ENCODE data around the gene MFSD11.

Gene MFSD11

DNA sequence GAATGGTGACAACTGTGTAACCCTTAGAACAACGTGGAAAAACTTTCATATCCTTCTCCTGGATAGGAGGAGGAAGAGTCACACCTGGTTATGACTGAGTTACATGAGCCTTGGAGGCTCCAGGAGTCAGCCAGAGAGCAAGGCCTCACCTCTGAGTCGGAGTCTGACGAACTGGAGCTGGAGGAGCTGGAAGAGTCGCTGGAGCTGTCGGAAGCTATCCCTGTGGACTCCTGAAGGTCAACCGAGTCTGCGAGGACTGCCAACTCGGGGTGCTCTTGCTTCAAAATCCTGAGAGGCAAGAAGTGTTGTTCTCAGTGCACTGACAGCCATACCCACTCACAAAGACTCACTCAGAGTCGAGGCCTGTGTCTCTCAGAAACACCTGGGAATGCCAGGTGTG lies 17.7 kb upstream of the MFSD11 start:
- H4K20me1 ChIP-seq (ENCODE audit: insufficient read depth, low read length, poor library complexity, severe bottlenecking), result peaks cover 25% of the 10 kb centered on the region
- H3K36me3 ChIP-seq (ENCODE audit: insufficient read depth, low read length), result peaks cover 73% of the 10 kb centered on the region
- H3K79me2 ChIP-seq (ENCODE audit: insufficient read depth, low read length), result peaks cover 61% of the 10 kb centered on the region

GRCh38 chr17:76720941-76721340 lies 17.0 kb upstream of the MFSD11 start:
- H3K9ac ChIP-seq (ENCODE audit: low read depth, low read length, poor library complexity, severe bottlenecking), result peak overlapping the region; percentile 52
- H2AFZ ChIP-seq (ENCODE audit: low read length), result no peak overlapping the region
- peaks cover 48% of the 10 kb centered on the region for H3K4me1 ChIP-seq (ENCODE audit: insufficient read depth, low read length, poor library complexity, severe bottlenecking)
- peak overlapping the region; percentile 48 for H3K4me2 ChIP-seq (ENCODE audit: low read depth, low read length, poor library complexity, severe bottlenecking)
- H3K4me3 ChIP-seq (ENCODE audit: low read length, poor library complexity, severe bottlenecking), result no peak overlapping the region
- TF ChIP-seq CTCF (conservative IDR thresholded peaks at IDR 0.05; ENCODE audit: low read length) (no peak), EZH2phosphoT487 (IDR thresholded peaks at IDR 0.05; ENCODE audit: borderline replicate concordance) (no peak)
- H3K27me3 ChIP-seq (ENCODE audit: insufficient read depth, low read length, poor library complexity, severe bottlenecking), result no peaks in the 10 kb centered on the region
- peaks cover 32% of the 10 kb centered on the region for H4K20me1 ChIP-seq (ENCODE audit: insufficient read depth, low read length, poor library complexity, severe bottlenecking)
- H3K9me2 ChIP-seq (replicated peaks; ENCODE audit: low read depth, low read length), result no peaks in the 10 kb centered on the region
- H3K36me3 ChIP-seq (ENCODE audit: insufficient read depth, low read length), result peaks cover 68% of the 10 kb centered on the region
- no peaks in the 10 kb centered on the region for H3K9me3 ChIP-seq (ENCODE audit: insufficient read depth, low read depth, low read length)
- H3K79me2 ChIP-seq (ENCODE audit: insufficient read depth, low read length), result peaks cover 67% of the 10 kb centered on the region
- H3F3A ChIP-seq (ENCODE audit: low read depth), result 0 out of 2 replicates have a peak, but pooled peaks cover 3% of the 10 kb centered on the region

More for the DNA sequence above, 17.7 kb upstream of the MFSD11 start:
- Histone ChIP-seq H2AFZ (ENCODE audit: low read length) (no peak overlapping the region), H3K4me1 (ENCODE audit: insufficient read depth, low read length, poor library complexity, severe bottlenecking) (peaks cover 50% of the 10 kb centered on the region), H3K9ac (ENCODE audit: low read depth, low read length, poor library complexity, severe bottlenecking) (no peak overlapping the region), H3K9me3 (ENCODE audit: insufficient read depth, low read depth, low read length) (no peaks in the 10 kb centered on the region), H3K4me2 (ENCODE audit: low read depth, low read length, poor library complexity, severe bottlenecking) (peak overlapping the region; percentile 20), H3K9me2 (replicated peaks; ENCODE audit: low read depth, low read length) (no peaks in the 10 kb centered on the region), H3K27me3 (ENCODE audit: insufficient read depth, low read length, poor library complexity, severe bottlenecking) (no peaks in the 10 kb centered on the region), H3F3A (ENCODE audit: low read depth) (0 out of 2 replicates have a peak, but pooled peaks cover 3% of the 10 kb centered on the region), H3K4me3 (ENCODE audit: low read length, poor library complexity, severe bottlenecking) (no peak overlapping the region)
- no peak for TF ChIP-seq CTCF (conservative IDR thresholded peaks at IDR 0.05; ENCODE audit: low read length)
- no peak for TF ChIP-seq EZH2phosphoT487 (IDR thresholded peaks at IDR 0.05; ENCODE audit: borderline replicate concordance)

- no peak overlapping the region for H3K4me3 ChIP-seq (ENCODE audit: low read length, poor library complexity, severe bottlenecking)
- H3K4me1 ChIP-seq (ENCODE audit: insufficient read depth, low read length, poor library complexity, severe bottlenecking), result peaks cover 43% of the 10 kb centered on the region
- peak overlapping the region; percentile 48 for H3K4me2 ChIP-seq (ENCODE audit: low read depth, low read length, poor library complexity, severe bottlenecking)
- TF ChIP-seq EZH2phosphoT487 (IDR thresholded peaks at IDR 0.05; ENCODE audit: borderline replicate concordance), result no peak
- no peak for TF ChIP-seq CTCF (conservative IDR thresholded peaks at IDR 0.05; ENCODE audit: low read length)
- peaks cover 63% of the 10 kb centered on the region for H3K36me3 ChIP-seq (ENCODE audit: insufficient read depth, low read length)
- H2AFZ ChIP-seq (ENCODE audit: low read length), result no peak overlapping the region
- H3K9me2 ChIP-seq (replicated peaks; ENCODE audit: low read depth, low read length), result no peaks in the 10 kb centered on the region
- no peaks in the 10 kb centered on the region for H3K27me3 ChIP-seq (ENCODE audit: insufficient read depth, low read length, poor library complexity, severe bottlenecking)
- no peaks in the 10 kb centered on the region for H3K9me3 ChIP-seq (ENCODE audit: insufficient read depth, low read depth, low read length)
- H3K79me2 ChIP-seq (ENCODE audit: insufficient read depth, low read length), result peaks cover 63% of the 10 kb centered on the region
- no peaks in the 10 kb centered on the region for H3F3A ChIP-seq (ENCODE audit: low read depth)
- peaks cover 34% of the 10 kb centered on the region for H4K20me1 ChIP-seq (ENCODE audit: insufficient read depth, low read length, poor library complexity, severe bottlenecking)
- H3K9ac ChIP-seq (ENCODE audit: low read depth, low read length, poor library complexity, severe bottlenecking), result peak overlapping the region; percentile 52
Measured at GRCh38 chr17:76721463-76721862, 16.5 kb upstream of the MFSD11 start.

All from Loucy (cell line).